Ascending aorta (tissue), 2 donors: Measurements from ENCODE around the gene RPRD2. TPM values are rescaled to one million over a fixed set of nuclear protein-coding genes. Genes with fewer than 3 reads are reported as not detected.

Experiments used
- DNase-seq, 2 donors: peaks; one replicate each; pipeline ENCODE4 v3.0.0-alpha.2; 2019; ENCODE audit warnings: low spot score in 2 of 2
- H3K27ac ChIP-seq, 2 donors: fragments of 200-600 bp; sonication (generic); one replicate each; pipeline ENCODE4 v1.5.1; 2016 to 2017; ENCODE audit warnings: mild to moderate bottlenecking in 1 of 2
- H3K27me3 ChIP-seq: fragments of 200-600 bp; sonication (generic); one replicate; pipeline ENCODE4 v1.5.1; 2017
- H3K36me3 ChIP-seq, 2 donors: fragments of 200-600 bp; sonication (generic); one replicate each; pipeline ENCODE4 v1.5.1; 2016
- H3K4me1 ChIP-seq, 2 donors: fragments of 200-600 bp; sonication (generic); one replicate each; pipeline ENCODE4 v1.5.1; 2016 to 2017; ENCODE audit warnings: mild to moderate bottlenecking in 1 of 2
- H3K4me3 ChIP-seq, 2 donors: fragments of 200-600 bp; sonication (generic); one replicate each; pipeline ENCODE4 v1.5.1; 2016 to 2017; ENCODE audit warnings: mild to moderate bottlenecking in 1 of 2
- H3K9me3 ChIP-seq, 2 donors: fragments of 200-600 bp; sonication (generic); one replicate each; pipeline ENCODE4 v1.5.1; 2016
- intact Hi-C: fragments of 100-400 bp; cut with DNase I; formaldehyde crosslinking; loops from one replicate; pipeline ENCODE4 v1.15.1; 2023
- total RNA-seq: library from RNA; depleted of rRNA; stranded (reverse); fragments of >200 nt; gene quantifications from one replicate; pipeline ENCODE4 v1.1.0, GENCODE V29; 2016
- TF ChIP-seq, protein P1 (sequence below), 3 experiments: fragments of 200-600 bp in 2 of 3; fragments of 450-650 bp in 1 of 3; sonication (generic) in 2 of 3; IDR thresholded peaks; one replicate each; pipeline ENCODE4 v1.5.1; 2016 to 2019; ENCODE audit warnings: antibody characterized with exemption in 3 of 3, mild to moderate bottlenecking in 1 of 3, moderate library complexity in 1 of 3

RPRD2 gene
- total RNA-seq, 1 donor from 2014 or later = 13.7 TPM

- TF ChIP-seq, protein P1, sequence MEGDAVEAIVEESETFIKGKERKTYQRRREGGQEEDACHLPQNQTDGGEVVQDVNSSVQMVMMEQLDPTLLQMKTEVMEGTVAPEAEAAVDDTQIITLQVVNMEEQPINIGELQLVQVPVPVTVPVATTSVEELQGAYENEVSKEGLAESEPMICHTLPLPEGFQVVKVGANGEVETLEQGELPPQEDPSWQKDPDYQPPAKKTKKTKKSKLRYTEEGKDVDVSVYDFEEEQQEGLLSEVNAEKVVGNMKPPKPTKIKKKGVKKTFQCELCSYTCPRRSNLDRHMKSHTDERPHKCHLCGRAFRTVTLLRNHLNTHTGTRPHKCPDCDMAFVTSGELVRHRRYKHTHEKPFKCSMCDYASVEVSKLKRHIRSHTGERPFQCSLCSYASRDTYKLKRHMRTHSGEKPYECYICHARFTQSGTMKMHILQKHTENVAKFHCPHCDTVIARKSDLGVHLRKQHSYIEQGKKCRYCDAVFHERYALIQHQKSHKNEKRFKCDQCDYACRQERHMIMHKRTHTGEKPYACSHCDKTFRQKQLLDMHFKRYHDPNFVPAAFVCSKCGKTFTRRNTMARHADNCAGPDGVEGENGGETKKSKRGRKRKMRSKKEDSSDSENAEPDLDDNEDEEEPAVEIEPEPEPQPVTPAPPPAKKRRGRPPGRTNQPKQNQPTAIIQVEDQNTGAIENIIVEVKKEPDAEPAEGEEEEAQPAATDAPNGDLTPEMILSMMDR (IDR thresholded peaks at IDR 0.05) = no peak
- intact Hi-C loops = no loop called here
- H3K9me3 ChIP-seq = no peaks in the 10 kb centered on the region
- peaks cover 0 to 9% of the 10 kb centered on the region in 2 donors for H3K4me1 ChIP-seq
- H3K27ac ChIP-seq = no peak overlapping the region
- H3K27me3 ChIP-seq = no peaks in the 10 kb centered on the region
- no peak overlapping the region for H3K4me3 ChIP-seq
- H3K36me3 ChIP-seq = peaks cover 0 to 3% of the 10 kb centered on the region in 2 donors
- DNase-seq = no peak
Observed at GRCh38 chr1:150514260-150514659, 150.3 kb downstream of the RPRD2 start.

- intact Hi-C loops = loop anchor here (1.0 kb wide), 3 partner anchors 17 to 114 kb away; partner anchors contain the start of genes ENSA and TARS2
- peak overlapping the region; percentile 55 to 84 for H3K27ac ChIP-seq
Observed at GRCh38 chr1:150514913-150515327, 151.0 kb downstream of the RPRD2 start.

GRCh38 chr1:150515328-150516049, 151.5 kb downstream of the RPRD2 start, which contains the start of gene FALEC:
TSS of gene FALEC (plus strand) at chr1:150515752.
- H3K27ac ChIP-seq = peak within 1 kb of the TSS; percentile 55 to 84
- intact Hi-C loops = loop anchor here (1.0 kb wide), 3 partner anchors 17 to 114 kb away; partner anchors contain the start of genes ENSA and TARS2
- peak; percentile 89 to 98 for DNase-seq

More at GRCh38 chr1:150514913-150515327, 151.0 kb downstream of the RPRD2 start:
- TF ChIP-seq, protein P1 (IDR thresholded peaks at IDR 0.05) = no peak
- Histone ChIP-seq H3K9me3 (no peaks in the 10 kb centered on the region), H3K4me1 (peaks cover 0 to 9% of the 10 kb centered on the region in 2 donors), H3K27me3 (no peaks in the 10 kb centered on the region), H3K4me3 (peak overlapping the region; percentile 64 to 65), H3K36me3 (peaks cover 0 to 3% of the 10 kb centered on the region in 2 donors)
- DNase-seq = no peak

GRCh38 chr1:150516050-150516591, 152.2 kb downstream of the RPRD2 start:
- no peak for DNase-seq
- Histone ChIP-seq H3K27me3 (no peaks in the 10 kb centered on the region), H3K36me3 (no peaks in the 10 kb centered on the region), H3K4me1 (peaks cover 0 to 9% of the 10 kb centered on the region in 2 donors), H3K9me3 (no peaks in the 10 kb centered on the region), H3K27ac (peak overlapping the region; percentile 55 to 84), H3K4me3 (peak overlapping the region; percentile 64 to 65)
- TF ChIP-seq, protein P1 (IDR thresholded peaks at IDR 0.05) = no peak
- intact Hi-C loops = no loop called here

More at GRCh38 chr1:150515328-150516049, 151.5 kb downstream of the RPRD2 start, which contains the start of gene FALEC:
- Histone ChIP-seq H3K9me3 (no peaks in the 10 kb centered on the region), H3K4me3 (peak within 1 kb of the TSS; percentile 64 to 65), H3K27me3 (no peaks in the 10 kb centered on the region), H3K4me1 (peaks cover 0 to 9% of the 10 kb centered on the region in 2 donors), H3K36me3 (peaks cover 0 to 3% of the 10 kb centered on the region in 2 donors)
- TF ChIP-seq, protein P1 (IDR thresholded peaks at IDR 0.05) = peak; percentile 2 to 13 (median 4)

DNA sequence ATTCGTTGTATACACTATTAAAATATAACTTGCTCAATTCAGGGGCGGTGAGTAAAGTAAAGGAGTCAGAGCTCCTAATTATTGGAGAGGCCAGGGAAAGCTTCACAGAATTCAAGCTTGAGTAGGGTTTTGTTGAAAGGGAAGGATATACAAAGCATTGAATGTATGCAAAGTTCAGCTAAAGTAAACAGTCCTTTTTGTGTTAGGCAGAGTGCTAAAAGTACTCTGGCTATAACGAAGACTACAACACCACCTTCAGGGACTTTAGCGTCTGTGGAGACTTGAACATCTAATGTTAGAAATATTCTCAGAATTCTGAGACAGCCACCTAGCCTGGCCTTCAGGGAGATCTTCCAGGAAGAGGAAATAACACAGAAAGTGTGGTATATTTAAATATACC, 152.7 kb downstream of the RPRD2 start:
- intact Hi-C loops = no loop called here
- Histone ChIP-seq H3K4me1 (peaks cover 0 to 9% of the 10 kb centered on the region in 2 donors), H3K9me3 (no peaks in the 10 kb centered on the region), H3K4me3 (peak overlapping the region in 1 of 2 donors; percentile 65), H3K36me3 (no peaks in the 10 kb centered on the region), H3K27me3 (no peaks in the 10 kb centered on the region), H3K27ac (peak overlapping the region in 1 of 2 donors; percentile 55)
- TF ChIP-seq, protein P1 (IDR thresholded peaks at IDR 0.05) = no peak
- no peak for DNase-seq
